Measurements from ENCODE around the gene PPP1R13B. TPM values are rescaled to one million over a fixed set of nuclear protein-coding genes. Genes with fewer than 3 reads are reported as not detected.

Gene PPP1R13B
- total RNA-seq, 1 donor from 2014 or later, result 67.8 TPM

DNA sequence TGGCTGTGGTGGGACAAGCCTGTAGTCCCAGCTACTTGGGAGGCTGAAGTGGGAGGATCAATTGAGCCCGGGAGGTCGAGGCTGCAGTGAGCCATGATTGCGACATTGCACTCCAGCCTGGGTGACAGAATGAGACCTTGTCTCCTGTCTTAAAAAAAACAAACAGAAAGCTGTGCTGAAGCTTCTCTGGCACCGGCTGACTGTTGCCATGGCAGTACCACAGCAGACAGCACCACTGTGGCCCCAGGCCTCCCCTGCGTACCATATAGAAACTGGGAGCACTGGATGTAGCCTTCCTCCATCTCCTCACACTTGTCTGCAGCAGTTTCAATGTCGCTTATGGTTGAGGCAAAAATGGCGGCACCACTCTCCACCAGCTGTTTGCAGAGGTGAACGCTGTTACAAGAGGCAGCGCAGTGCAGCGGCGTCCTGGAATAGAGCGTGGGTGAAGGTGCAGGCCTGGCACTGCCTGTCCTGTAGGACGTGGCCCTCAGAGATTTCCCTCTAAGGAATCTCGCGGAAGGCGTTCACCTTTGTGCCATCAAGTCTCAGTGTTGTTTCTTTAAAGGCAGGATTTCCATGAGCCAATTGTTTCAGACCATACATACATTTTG lies 109.8 kb downstream of the PPP1R13B start:
- DNase-seq (ENCODE audit: low spot score), result peak; percentile 27
- intact Hi-C loops (cut with DNase I), result no loop called here

DNA sequence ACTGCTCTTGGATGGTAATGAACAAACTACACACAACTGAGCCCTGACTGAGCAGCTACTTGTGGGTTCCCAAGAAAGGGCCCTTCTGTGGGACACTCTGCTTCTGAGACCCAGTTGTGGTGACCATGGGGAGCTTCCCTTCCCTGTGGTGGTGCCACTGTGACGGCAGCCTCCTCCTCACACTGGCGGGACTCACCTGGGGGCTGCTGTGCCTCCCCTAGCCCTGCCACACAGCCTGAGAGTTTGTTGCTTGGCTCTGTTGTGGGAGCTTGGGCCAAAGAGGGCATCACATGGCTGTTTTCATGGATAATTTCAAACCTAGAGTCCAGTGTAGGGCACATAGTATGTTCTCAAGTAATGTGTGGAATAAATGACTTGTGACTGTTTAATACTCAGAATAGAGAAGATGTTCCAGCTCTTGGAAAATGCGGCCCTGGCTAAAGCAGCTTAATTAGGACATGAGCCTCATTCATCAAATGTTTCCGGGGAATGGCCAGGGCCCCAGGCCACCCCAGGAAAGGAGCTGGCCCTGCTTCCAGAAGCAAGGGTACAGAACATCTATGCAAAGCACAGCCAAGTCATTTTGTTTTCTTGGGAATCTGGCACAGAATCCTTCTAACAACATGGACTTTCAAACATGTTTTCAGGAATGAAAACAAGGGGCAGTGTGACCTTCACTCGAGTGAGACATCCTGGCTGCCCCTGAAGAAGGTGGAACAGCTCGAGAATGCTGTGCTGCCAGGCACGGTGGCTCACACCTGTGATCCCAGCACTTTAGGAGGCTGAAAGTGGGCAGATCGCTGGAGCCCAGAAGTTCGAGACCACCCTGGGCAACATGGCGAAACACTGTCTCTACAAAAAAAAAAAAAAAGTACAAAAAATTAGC lies 110.6 kb downstream of the PPP1R13B start:
- DNase-seq (ENCODE audit: low spot score), result peak; percentile 38
- intact Hi-C loops (cut with DNase I), result no loop called here

GRCh38 chr14:103735815-103736545 lies 111.4 kb downstream of the PPP1R13B start:
- DNase-seq (ENCODE audit: low spot score), result peak; percentile 50
- intact Hi-C loops (cut with DNase I), result no loop called here

DNA sequence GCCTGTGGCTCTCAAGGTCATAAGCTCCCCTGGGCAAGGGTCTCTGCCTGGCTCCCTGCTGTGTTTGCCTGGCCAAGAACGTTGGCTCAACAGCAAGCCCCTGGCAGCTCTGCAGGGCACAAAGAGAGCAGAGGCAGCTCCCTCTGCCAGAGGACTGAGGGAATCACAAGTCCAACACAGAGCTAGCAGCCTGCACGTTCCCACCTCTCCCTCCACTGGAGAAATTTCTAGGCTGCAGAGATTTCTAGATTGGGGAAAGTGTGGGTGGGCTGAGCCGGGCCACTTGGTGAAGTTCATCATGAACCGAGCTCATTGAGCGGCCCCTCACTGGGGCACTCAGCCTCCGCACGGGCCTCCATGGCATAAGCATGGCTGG lies 111.9 kb downstream of the PPP1R13B start:
- DNase-seq (ENCODE audit: low spot score), result peak; percentile 62
- intact Hi-C loops (cut with DNase I), result no loop called here

- intact Hi-C loops (cut with DNase I), result no loop called here
Measured at GRCh38 chr14:103735022-103735421, 112.4 kb downstream of the PPP1R13B start.

GRCh38 chr14:103734081-103734888 lies 113.1 kb downstream of the PPP1R13B start:
- no peak for DNase-seq (ENCODE audit: low spot score)
- intact Hi-C loops (cut with DNase I), result no loop called here

More at GRCh38 chr14:103735022-103735421, 112.4 kb downstream of the PPP1R13B start:
- no peak for DNase-seq (ENCODE audit: low spot score)

- DNase-seq (ENCODE audit: low spot score), result no peak
- intact Hi-C loops (cut with DNase I), result no loop called here
Measured at GRCh38 chr14:103733651-103734050, 113.7 kb downstream of the PPP1R13B start.

DNA sequence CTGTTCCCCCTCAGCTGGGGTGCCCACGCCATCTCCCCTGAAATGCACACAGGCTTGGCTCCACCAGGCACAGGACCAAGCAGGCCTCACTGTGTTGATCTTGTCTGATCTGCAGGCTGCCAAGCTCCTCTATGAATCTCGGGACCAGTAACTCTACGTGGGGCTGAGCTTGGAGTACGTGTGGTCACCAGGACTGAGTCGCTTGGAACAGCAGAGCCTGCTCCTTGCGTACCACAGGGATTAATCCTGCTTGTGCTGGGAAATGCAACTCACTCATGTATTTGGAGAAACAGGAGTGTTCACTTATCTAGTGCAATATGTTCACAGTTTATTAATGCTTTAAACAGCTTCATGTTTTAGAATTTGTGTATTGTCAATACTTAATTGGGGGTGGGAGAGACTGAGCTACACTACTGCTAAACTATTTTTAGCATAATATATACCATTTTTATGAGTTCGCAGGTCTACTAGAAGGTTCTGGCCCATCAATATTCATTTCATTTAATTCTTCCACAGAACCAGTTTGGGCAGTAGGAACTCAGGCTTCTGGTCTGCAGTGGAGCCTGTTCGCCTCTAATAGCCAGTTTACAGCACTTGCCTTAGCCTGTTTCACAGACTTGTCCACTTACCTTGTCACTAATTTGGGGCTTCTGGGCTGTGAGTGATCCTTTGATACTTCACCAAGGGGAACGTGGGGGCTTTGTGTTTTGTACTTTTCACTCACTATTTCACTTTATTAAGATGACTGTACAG lies 114.3 kb downstream of the PPP1R13B start:
- intact Hi-C loops (cut with DNase I), result no loop called here
- DNase-seq (ENCODE audit: low spot score), result no peak

DNA sequence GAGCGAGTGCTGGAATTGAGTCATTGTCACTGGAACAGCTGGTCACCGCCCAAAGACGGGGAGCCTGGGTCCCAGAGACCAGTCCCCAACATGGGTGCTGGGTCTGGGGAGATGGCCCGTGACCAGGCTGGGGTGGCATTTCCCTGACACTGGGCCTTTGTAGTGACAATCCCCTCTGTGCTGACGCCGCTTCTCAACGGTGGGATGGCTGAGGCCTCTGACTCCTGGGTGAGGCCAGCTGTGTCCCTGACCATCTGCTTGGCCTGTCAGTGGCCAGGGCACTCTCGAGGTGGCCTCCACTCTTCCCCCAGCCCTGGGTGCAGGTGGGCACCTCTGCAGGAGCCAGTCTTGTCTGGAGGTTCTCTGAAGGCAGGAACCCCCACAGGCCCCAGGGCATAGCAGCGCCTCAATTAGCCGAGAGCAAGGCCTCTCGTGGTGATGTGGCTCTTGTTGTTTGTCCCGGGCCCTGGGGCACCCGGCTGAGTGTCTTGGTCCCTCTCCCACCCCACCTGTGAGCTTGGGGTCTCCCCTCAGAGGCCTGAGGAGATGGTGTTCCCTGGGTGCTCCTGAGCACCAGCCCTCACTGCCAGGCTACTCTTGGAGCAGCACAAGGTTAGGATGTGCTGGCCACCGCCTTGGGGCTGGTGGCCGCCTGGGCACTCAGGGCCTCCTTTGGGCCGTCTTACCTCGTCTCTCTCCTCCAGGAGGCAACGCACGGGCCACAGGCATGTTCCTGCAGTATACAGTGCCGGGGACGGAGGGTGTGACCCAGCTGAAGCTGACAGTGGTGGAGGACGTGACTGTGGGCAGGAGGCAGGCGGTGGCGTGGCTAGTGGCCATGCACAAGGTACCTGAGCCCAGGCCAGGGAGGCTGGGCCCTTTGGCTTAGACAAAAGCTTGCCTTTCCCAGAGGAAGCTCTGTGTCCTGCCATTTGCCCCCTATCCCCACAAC lies 115.2 kb downstream of the PPP1R13B start:
- no peak for DNase-seq (ENCODE audit: low spot score)
- intact Hi-C loops (cut with DNase I), result no loop called here

DNA sequence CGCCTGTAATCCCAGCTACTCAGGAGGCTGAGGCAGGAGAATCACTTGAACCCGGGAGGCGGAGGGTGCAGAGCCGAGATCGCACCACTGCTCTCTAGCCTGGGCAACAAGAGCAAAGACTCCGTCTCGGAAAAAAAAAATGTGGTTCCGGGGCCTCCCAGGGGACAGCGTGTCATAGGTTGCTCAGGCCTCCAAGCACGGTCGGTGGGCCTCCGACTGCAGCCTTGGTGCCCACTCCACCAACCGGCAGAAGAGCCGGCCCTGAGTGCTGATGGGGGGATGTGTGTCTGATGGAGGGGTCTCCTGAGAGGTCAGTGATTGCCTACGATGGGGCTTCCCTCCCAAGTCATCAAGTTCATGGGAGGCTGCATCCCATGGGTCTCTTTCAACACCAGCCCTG lies 115.9 kb downstream of the PPP1R13B start:
- DNase-seq (ENCODE audit: low spot score), result no peak
- intact Hi-C loops (cut with DNase I), result no loop called here

GRCh38 chr14:103730490-103731035 lies 116.8 kb downstream of the PPP1R13B start:
- DNase-seq (ENCODE audit: low spot score), result no peak
- intact Hi-C loops (cut with DNase I), result no loop called here

DNA sequence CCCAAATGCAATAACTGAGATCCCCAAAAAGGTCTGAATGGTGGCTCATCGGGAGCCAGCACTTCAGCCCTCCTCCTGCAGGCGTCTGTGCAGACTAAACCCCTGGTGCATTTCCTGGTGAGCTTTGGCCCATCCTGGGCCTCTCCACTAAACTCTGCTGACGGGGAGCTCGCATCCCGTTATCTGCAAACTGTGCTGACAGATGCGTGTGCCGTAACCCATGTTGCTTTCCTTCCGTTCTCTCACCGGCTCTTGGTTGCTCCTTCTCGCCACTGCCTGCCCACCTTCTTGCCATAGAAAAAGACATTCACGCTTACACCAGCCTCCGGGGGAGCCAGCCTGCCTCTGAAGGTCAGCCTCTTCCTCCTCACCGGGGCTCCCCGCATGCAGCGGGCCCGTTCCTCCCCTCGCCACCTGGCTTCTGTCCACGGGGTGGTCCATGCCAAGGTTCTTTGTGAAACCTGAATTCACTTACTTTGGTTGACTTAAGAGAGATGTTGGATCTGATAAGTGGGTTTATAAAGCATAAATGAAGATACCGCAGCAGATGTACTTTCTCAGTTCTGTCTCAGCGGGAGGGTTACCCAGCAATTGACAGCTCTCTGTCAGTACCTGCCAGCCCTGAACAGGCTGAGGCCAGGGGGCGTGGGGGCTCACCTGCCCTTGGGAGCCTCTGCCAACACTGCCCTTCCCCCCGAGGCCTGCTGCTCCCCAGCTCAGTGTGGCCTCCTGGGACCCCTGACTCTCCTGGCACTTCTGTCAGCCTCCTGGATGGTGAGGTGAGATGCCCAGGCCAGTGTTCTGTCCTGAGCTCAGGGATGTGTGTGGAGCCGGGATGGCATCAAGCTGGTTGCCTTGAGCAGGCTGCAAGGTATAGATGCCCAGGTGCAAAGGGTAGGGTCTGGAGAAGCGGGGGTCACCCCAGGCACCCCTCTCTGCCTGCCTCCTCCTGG lies 117.6 kb downstream of the PPP1R13B start:
- intact Hi-C loops (cut with DNase I), result no loop called here
- DNase-seq (ENCODE audit: low spot score), result no peak

DNA sequence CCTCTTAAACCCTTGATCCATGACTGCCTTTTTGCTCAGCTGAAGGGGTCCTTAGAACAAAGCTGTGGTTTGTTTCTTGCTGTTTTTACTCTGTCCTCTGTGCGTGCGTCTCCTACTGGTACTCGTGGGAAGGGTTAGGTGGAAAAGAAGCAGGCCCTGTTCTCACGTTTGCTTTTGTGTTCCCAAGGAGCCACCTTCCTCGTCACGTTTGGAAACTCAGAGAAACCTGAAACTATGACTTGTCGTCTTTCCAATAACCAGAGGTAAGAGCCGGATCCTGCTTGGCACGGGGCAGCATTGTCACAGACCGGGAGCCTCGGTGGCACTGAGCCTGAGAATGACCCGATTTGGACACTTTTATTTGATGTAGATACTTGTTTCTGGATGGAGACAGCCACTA lies 118.7 kb downstream of the PPP1R13B start:
- intact Hi-C loops (cut with DNase I), result no loop called here
- DNase-seq (ENCODE audit: low spot score), result no peak

- DNase-seq (ENCODE audit: low spot score), result no peak
- intact Hi-C loops (cut with DNase I), result no loop called here
Measured at GRCh38 chr14:103728141-103728540, 119.2 kb downstream of the PPP1R13B start.

DNA sequence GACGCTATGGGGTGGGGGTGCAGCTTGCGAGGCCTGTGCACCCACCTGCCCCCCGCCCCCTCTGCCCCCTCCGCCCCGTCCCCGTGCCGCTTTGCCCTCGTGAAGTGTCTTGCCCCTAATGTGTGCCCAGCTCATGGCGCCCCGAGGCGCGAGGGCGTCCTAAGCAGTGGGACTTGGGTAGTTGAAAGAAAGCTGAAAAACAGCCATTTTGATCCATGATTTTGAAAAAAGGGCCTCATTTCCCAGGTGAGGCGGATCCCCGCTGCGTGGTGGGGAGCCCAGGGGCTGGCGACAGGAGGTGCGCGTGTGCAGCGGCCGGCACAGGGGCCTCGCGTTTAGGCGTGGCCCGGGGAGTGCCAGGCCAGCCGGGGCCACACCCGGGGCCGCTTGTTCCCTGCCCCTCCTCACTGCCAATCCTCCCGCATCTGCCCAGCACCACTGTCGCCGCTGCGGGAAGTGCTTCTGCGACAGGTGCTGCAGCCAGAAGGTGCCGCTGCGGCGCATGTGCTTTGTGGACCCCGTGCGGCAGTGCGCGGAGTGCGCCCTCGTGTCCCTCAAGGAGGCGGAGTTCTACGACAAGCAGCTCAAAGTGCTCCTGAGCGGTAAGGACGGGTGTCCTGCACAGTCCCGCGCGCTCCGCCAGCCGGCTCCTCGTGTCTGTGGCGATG lies 119.9 kb downstream of the PPP1R13B start:
- no peak for DNase-seq (ENCODE audit: low spot score)
- intact Hi-C loops (cut with DNase I), result no loop called here

DNA sequence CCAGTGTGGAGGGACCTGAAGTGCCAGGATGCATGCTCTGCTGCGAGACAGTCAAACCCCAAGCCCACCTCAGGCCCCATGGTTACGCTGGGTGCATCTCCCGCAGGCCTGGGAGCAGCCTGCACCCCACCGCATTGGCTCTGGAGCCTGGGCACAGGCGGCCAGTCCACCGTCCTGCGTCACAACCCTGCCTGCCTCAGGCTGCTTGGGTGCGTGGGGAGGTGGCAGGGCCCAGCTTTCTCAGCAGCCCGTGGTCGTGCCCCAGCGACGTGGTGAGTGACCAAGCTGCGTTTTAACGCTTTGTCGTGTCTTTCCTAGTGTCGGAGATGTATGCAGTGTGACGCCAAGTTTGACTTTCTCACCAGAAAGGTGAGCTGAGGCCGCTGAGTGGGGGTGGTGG lies 120.9 kb downstream of the PPP1R13B start:
- intact Hi-C loops (cut with DNase I), result no loop called here
- no peak for DNase-seq (ENCODE audit: low spot score)

Measured in cardiac septum (tissue), 1 donor.